HEK293 (cell line): ENCODE data around the gene ALKBH2.
A peak's percentile ranks its signal among the peaks of the same experiment; 100 is the strongest.

Experiments used
- BCL6B ChIP-seq: fragments of 450-650 bp; formaldehyde crosslinking; IDR thresholded peaks from 2 replicates; pipeline ENCODE4 v1.5.1; 2017; ENCODE audit warnings: missing biosample characterization, missing genetic modification characterization
- GFI1B ChIP-seq: fragments of 450-650 bp; formaldehyde crosslinking; IDR thresholded peaks from 2 replicates; pipeline ENCODE4 v1.5.1; 2016; ENCODE audit warnings: missing biosample characterization, missing genetic modification characterization
- HOXA7 ChIP-seq: sonication (generic); formaldehyde crosslinking; IDR thresholded peaks from 2 replicates; pipeline ENCODE4 v1.8.1; 2022; ENCODE audit warnings: missing genetic modification reagents, borderline replicate concordance
- IKZF3 ChIP-seq: fragments of 450-650 bp; IDR thresholded peaks from 2 replicates; pipeline ENCODE4 v1.5.0; 2018; ENCODE audit warnings: missing biosample characterization, mild to moderate bottlenecking, missing genetic modification characterization, moderate library complexity
- KLF17 ChIP-seq: fragments of 450-650 bp; formaldehyde crosslinking; IDR thresholded peaks from 2 replicates; pipeline ENCODE4 v1.5.1; 2016; ENCODE audit warnings: missing biosample characterization, missing genetic modification characterization
- KLF9 ChIP-seq: fragments of 450-650 bp; formaldehyde crosslinking; IDR thresholded peaks from 2 replicates; pipeline ENCODE4 v1.5.1; 2016; ENCODE audit warnings: missing biosample characterization, missing genetic modification characterization, low read depth
- PRDM6 ChIP-seq: fragments of 450-650 bp; formaldehyde crosslinking; IDR thresholded peaks from 2 replicates; pipeline ENCODE4 v1.5.1; 2017; ENCODE audit warnings: missing biosample characterization, missing genetic modification characterization
- SP3 ChIP-seq: fragments of 450-650 bp; formaldehyde crosslinking; IDR thresholded peaks from 2 replicates; pipeline ENCODE4 v1.5.1; 2016; ENCODE audit warnings: missing biosample characterization, missing genetic modification characterization
- ZBTB20 ChIP-seq: fragments of 450-650 bp; formaldehyde crosslinking; IDR thresholded peaks from 2 replicates; pipeline ENCODE4 v1.5.1; 2016; ENCODE audit warnings: missing biosample characterization, missing genetic modification characterization
- ZBTB6 ChIP-seq: fragments of 450-650 bp; formaldehyde crosslinking; IDR thresholded peaks from 2 replicates; pipeline ENCODE4 v1.5.1; 2017; ENCODE audit warnings: missing biosample characterization, missing genetic modification characterization
- ZBTB7A ChIP-seq: fragments of 450-650 bp; formaldehyde crosslinking; IDR thresholded peaks from 2 replicates; pipeline ENCODE4 v1.5.1; 2016; ENCODE audit warnings: low read depth, missing biosample characterization, missing genetic modification characterization
- ZNF112 ChIP-seq: fragments of 450-650 bp; formaldehyde crosslinking; IDR thresholded peaks from 2 replicates; pipeline ENCODE4 v1.5.0; 2017; ENCODE audit warnings: missing biosample characterization, missing genetic modification characterization
- ZNF146 ChIP-seq: fragments of 450-650 bp; formaldehyde crosslinking; IDR thresholded peaks from 2 replicates; pipeline ENCODE4 v1.5.1; 2016; ENCODE audit warnings: missing biosample characterization, missing genetic modification characterization
- ZNF175 ChIP-seq: fragments of 450-650 bp; formaldehyde crosslinking; IDR thresholded peaks from 2 replicates; pipeline ENCODE4 v1.5.1; 2016; ENCODE audit warnings: missing biosample characterization, missing genetic modification characterization
- ZNF2 ChIP-seq: fragments of 450-650 bp; formaldehyde crosslinking; IDR thresholded peaks from 2 replicates; pipeline ENCODE4 v1.5.1; 2016; ENCODE audit warnings: missing biosample characterization, missing genetic modification characterization
- ZNF23 ChIP-seq: fragments of 450-650 bp; formaldehyde crosslinking; IDR thresholded peaks from 2 replicates; pipeline ENCODE4 v1.5.1; 2016; ENCODE audit warnings: missing biosample characterization, missing genetic modification characterization, borderline replicate concordance
- ZNF239 ChIP-seq: fragments of 450-650 bp; formaldehyde crosslinking; IDR thresholded peaks from 2 replicates; pipeline ENCODE4 v1.5.1; 2016; ENCODE audit warnings: missing biosample characterization, missing genetic modification characterization
- ZNF26 ChIP-seq: fragments of 450-650 bp; formaldehyde crosslinking; IDR thresholded peaks from 2 replicates; pipeline ENCODE4 v1.5.1; 2016; ENCODE audit warnings: missing biosample characterization, missing genetic modification characterization
- ZNF362 ChIP-seq: fragments of 450-650 bp; formaldehyde crosslinking; IDR thresholded peaks from 2 replicates; pipeline ENCODE4 v1.5.1; 2016; ENCODE audit warnings: missing biosample characterization, missing genetic modification characterization
- ZNF37A ChIP-seq: fragments of 450-650 bp; IDR thresholded peaks from 2 replicates; pipeline ENCODE4 v1.5.1; 2018; ENCODE audit warnings: missing biosample characterization, missing genetic modification characterization
- ZNF391 ChIP-seq: fragments of 450-650 bp; formaldehyde crosslinking; IDR thresholded peaks from 2 replicates; pipeline ENCODE4 v1.5.1; 2016; ENCODE audit warnings: low read depth, missing biosample characterization, missing genetic modification characterization, borderline replicate concordance
- ZNF404 ChIP-seq: fragments of 450-650 bp; formaldehyde crosslinking; IDR thresholded peaks from 2 replicates; pipeline ENCODE4 v1.5.1; 2017; ENCODE audit warnings: missing biosample characterization, missing genetic modification characterization
- ZNF423 ChIP-seq: fragments of 450-650 bp; formaldehyde crosslinking; IDR thresholded peaks from 2 replicates; pipeline ENCODE4 v1.5.1; 2016; ENCODE audit warnings: missing biosample characterization, missing genetic modification characterization
- ZNF433 ChIP-seq: fragments of 450-650 bp; formaldehyde crosslinking; IDR thresholded peaks from 2 replicates; pipeline ENCODE4 v1.5.1; 2016; ENCODE audit warnings: missing biosample characterization, missing genetic modification characterization, low read depth
- ZNF513 ChIP-seq: fragments of 450-650 bp; IDR thresholded peaks from 2 replicates; pipeline ENCODE4 v1.5.1; 2018; ENCODE audit warnings: missing biosample characterization, missing genetic modification characterization
- ZNF530 ChIP-seq: fragments of 450-650 bp; formaldehyde crosslinking; IDR thresholded peaks from 2 replicates; pipeline ENCODE4 v1.5.1; 2016; ENCODE audit warnings: low read depth, missing biosample characterization, missing genetic modification characterization
- ZNF558 ChIP-seq: fragments of 450-650 bp; formaldehyde crosslinking; IDR thresholded peaks from 2 replicates; pipeline ENCODE4 v1.5.1; 2016; ENCODE audit warnings: missing biosample characterization, missing genetic modification characterization
- ZNF621 ChIP-seq: fragments of 450-650 bp; formaldehyde crosslinking; IDR thresholded peaks from 2 replicates; pipeline ENCODE4 v1.5.1; 2017; ENCODE audit warnings: missing biosample characterization, missing genetic modification characterization
- ZNF777 ChIP-seq: fragments of 450-650 bp; formaldehyde crosslinking; IDR thresholded peaks from 2 replicates; pipeline ENCODE4 v1.5.1; 2017; ENCODE audit warnings: missing biosample characterization, missing genetic modification characterization, borderline replicate concordance
- ZNF791 ChIP-seq: fragments of 450-650 bp; formaldehyde crosslinking; IDR thresholded peaks from 2 replicates; pipeline ENCODE4 v1.5.1; 2016; ENCODE audit warnings: missing biosample characterization, missing genetic modification characterization

The ALKBH2 gene

GRCh38 chr12:109052414-109053323 lies 40.6 kb downstream of the ALKBH2 start, which contains the start of gene USP30 (continued):
- TF ChIP-seq ZNF26 (tag by site-specific recombination) (no peak), ZNF433 (tag by site-specific recombination) (no peak), ZNF777 (tag by site-specific recombination) (peak; percentile 96), ZNF239 (tag by site-specific recombination) (peak; percentile 84; the same call in 1 of the 2 replicates), ZNF530 (tag by site-specific recombination) (no peak), ZBTB20 (tag by site-specific recombination) (peak; percentile 75; the same call in 1 of the 2 replicates), ZNF391 (tag by site-specific recombination) (peak; percentile 99), ZNF423 (tag by site-specific recombination) (no peak), ZBTB7A (tag by site-specific recombination) (peak; percentile 95), ZBTB6 (tag by site-specific recombination) (peak; percentile 50; the same call in 1 of the 2 replicates), BCL6B (peak; percentile 62; the same call in 1 of the 2 replicates), ZNF404 (no peak), ZNF558 (tag by site-specific recombination) (peak; percentile 35; the same call in 1 of the 2 replicates), ZNF23 (tag by site-specific recombination) (no peak), ZNF175 (no peak), ZNF146 (peak; percentile 62; the same call in 1 of the 2 replicates), SP3 (tag by site-specific recombination) (peak; percentile 86), ZNF37A (no peak), ZNF362 (tag by site-specific recombination) (peak; percentile 94), ZNF791 (tag by site-specific recombination) (no peak), GFI1B (tag by site-specific recombination) (0 out of 2 replicates have a peak, but pooled peaks have one; percentile 57), ZNF2 (tag by site-specific recombination) (peak; percentile 96), ZNF621 (tag by site-specific recombination) (no peak), ZNF112 (tag by site-specific recombination) (no peak), HOXA7 (CRISPR knock-in tag) (no peak), PRDM6 (tag by site-specific recombination) (no peak), IKZF3 (tag by site-specific recombination) (peak; percentile 67), KLF9 (tag by site-specific recombination) (peak; percentile 96), ZNF513 (tag by site-specific recombination) (peak; percentile 53; the same call in 1 of the 2 replicates), KLF17 (tag by site-specific recombination) (peak; percentile 98)
